Inferior parietal cortex (tissue), 1 donor: ENCODE results near the gene MAS1L.
"Not testable (repeated sequence)": the region's sequence is repeated elsewhere in the genome, so short reads cannot be mapped to it uniquely, and the experiment has no call there.

Experiments used
- DNase-seq: peaks from one replicate; pipeline ENCODE4 v3.0.0-alpha.2; 2016; ENCODE audit errors: extremely low spot score

The MAS1L gene

DNA sequence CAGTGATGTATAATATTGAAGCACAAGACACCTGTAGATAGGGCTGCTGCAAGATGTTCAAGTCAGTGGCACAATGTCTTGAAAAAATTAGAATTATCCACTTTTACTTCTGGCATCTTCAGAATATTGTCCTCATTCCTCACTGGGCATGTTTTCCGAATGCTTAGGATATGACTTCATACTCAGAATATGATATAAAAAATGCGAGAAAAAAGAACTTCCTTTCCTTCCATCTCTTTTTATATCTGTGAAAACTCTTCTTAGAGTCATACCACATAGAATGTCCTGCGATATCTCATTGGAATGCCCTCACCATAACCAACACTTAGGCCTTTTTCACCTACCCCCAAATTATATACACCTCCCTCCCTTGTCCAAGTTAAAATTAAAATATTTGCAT, 4.6 kb downstream of the MAS1L start:
- DNase-seq: no peak

GRCh38 chr6:29479560-29479959, 8.2 kb downstream of the MAS1L start:
- DNase-seq: no peak

- DNase-seq: no peak
These were observed 9.0 kb downstream of the MAS1L start for GRCh38 chr6:29478740-29479139.

GRCh38 chr6:29477923-29478450, 9.8 kb downstream of the MAS1L start:
- no peak for DNase-seq

DNA sequence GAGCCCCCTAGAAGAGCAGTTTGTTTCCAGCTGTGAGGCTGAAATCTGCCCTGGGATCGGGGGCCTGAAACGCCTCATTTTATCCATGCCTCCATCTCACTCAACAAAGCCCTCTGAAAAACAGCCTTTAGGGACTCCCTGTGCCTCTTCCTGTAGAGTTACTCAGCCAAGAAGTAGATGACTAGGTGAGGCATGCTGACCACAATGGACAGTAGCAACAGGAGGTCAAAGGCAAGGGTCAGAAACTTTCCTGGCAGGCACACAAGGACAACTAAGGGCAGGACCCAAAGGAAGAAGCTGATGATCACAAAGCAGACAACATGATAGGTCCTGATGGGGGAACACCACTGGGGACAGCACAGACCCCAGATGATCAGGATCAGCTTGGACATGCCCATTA, 12.8 kb downstream of the MAS1L start:
- DNase-seq: no peak

GRCh38 chr6:29466241-29466640, 21.5 kb downstream of the MAS1L start:
- DNase-seq: no peak

DNA sequence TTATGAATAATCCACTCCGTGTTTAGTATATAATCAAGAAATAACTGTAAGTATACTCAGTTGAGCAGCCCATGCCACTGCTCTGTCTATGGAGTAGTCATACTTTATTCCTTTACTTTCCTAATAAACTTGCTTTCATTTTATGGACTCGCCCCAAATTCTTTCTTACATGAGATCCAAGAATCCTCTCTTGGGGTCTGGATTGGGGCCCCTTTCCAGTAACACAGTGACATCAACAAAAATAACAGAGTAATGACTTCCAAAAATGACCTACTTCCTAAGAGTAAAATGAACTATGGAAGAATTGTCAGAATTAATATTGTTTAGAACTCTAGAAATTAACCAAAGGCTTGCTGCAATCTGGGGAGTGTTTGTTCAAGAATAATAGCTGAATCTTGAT, 22.0 kb downstream of the MAS1L start:
- DNase-seq: no peak

GRCh38 chr6:29465279-29465678, 22.5 kb downstream of the MAS1L start:
- DNase-seq: no peak

DNA sequence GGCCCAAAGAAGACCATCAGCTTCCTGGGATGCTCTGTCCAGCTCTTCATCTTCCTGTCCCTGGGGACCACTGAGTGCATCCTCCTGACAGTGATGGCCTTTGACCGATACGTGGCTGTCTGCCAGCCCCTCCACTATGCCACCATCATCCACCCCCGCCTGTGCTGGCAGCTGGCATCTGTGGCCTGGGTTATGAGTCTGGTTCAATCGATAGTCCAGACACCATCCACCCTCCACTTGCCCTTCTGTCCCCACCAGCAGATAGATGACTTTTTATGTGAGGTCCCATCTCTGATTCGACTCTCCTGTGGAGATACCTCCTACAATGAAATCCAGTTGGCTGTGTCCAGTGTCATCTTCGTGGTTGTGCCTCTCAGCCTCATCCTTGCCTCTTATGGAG, 25.7 kb downstream of the MAS1L start:
- DNase-seq: no peak

DNA sequence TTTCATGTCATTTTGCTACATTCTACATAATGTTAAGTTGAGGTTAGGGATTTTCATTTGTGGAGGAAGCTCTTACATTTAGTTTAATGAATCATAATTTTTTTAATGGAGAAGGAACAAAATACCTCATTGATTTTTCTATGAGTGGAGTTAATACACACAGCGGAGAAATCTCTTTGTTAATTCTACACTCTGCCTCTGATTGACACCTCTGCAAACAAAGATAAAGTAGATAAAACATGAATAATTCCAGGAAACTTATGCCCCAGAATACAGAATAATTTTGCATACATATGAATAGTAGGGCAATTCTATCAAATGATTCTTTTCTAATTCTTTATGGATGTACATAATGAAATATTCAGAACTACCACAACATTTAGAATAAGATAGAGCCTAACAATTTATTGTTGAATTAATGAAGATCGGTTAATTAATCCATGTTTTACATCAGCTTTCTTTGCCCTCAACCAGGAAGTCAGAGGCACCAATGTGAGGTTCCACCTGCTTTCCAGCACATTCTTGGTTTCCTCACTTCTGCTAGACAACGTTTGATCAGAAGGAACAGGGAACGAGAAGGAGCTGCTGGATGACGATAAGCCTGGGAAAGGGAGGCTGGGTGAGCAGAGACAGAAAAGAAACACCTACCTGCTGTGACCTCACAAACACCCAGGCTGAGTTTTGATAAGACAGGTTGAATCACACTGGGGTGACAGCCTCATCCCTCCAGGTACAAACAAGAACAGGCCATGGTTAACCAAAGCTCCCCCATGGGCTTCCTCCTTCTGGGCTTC, 26.5 kb downstream of the MAS1L start:
- DNase-seq: no peak

DNA sequence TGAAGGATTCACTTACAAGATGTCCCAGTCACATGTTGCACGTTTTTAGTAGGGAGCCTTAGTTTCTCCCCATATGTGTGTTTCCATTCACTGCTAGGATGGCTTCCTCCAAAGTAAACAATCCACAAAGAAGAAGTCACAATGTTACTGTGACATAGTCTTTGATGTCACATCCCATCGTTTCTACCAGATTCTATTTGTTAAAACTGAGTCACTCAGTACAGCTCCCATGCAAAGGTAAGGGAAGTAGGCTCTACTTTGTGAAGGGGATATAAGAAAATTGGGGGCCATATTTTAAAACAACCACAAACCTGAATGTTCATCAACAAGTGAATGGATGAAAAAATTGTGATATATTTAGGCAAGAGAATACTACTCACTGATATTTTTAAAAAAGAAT, 30.8 kb downstream of the MAS1L start, which contains the start of the genes OR11A1 and OR2H1:
Gene OR11A1 (minus strand): TSS at position 101 of the 400 bp plus-strand sequence. CDS start 29,430 bp downstream, outside the sequence.
Gene OR2H1 (plus strand): TSS at position 185 of the 400 bp plus-strand sequence. CDS start 4,615 bp downstream, outside the sequence.
- no peak for DNase-seq

- DNase-seq: no peak
These were observed 36.1 kb downstream of the MAS1L start for GRCh38 chr6:29451471-29452193.

DNA sequence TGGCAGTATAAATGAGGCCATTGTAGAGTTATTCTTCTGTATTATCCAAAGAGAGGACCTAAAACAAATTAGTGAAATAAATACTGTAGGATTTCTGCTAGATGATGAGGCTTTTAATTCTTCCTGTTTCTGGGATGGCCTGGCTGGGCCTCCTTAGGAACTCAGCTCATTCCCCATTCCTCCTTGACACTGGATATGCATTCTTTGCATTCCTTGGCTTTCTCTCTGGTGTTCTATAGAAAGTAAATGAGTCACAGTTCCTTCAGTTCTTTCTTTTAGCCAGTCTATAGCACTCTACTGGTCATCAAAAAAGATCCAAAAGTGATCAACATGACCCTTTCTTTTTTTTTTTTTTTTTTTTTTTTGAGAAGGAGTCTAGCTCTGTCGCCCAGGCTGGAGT, 40.1 kb downstream of the MAS1L start:
- DNase-seq: no peak

- DNase-seq: not testable (repeated sequence)
These were observed 43.7 kb downstream of the MAS1L start for GRCh38 chr6:29444031-29444430.

- DNase-seq: no peak
These were observed 45.0 kb downstream of the MAS1L start for GRCh38 chr6:29442719-29443118.

- no peak for DNase-seq
These were observed 48.8 kb downstream of the MAS1L start, which contains the start of gene OR10C1 for GRCh38 chr6:29439006-29439405. OR10C1 (plus strand) TSS chr6:29439306; CDS start chr6:29440016, 710 bp downstream.

DNA sequence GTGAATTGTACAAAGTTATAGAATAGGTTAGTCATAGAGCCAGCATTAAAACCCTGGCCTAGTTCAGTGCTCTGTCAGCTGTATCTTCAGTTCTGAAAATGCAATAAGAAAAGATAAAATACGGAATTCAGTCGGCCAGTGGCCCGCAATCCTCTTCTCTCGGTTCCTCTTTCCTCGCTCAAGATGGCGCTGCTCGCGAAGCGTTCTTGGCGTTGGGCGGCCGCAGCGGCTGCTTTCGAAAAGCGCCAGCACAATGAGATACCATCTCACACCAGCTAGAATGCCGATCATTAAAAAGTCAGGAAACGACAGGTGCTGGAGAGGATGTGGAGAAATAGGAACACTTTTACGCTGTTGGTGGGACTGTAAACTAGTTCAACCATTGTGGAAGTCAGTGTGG, 51.0 kb downstream of the MAS1L start:
- DNase-seq: not testable (repeated sequence)
